ENCODE measurements around the gene HIF3A.

The HIF3A gene

DNA sequence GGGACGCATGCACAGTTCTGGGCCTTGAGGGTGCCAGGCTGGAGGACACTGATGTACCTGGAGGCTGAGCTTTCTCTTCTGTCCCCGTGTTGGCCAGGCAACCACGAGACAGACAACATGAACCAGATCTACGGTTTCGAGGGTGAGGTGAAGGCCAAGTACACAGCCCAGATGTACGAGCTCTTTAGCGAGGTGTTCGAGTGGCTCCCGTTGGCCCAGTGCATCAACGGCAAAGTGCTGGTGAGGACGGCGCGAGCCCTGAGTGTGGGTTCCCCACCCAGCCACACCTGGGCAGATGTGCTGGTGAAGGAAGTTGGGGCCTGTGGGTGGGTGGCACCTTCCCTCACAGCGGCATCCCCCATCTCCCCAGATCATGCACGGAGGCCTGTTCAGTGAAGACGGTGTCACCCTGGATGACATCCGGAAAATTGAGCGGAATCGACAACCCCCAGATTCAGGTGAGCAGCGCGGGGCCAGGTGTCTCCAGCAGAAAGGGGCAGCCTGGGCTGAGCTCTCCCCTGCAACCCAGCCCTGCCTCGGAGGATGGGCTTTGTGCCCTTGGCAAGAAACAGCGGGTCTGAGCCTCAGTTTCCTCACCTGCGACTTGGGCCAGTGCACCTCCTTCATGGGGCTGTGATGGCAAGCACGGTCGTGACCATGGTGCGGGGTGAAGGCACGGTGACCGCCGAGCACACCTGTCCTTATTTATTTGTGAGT, 90.3 kb downstream of the HIF3A start:
- no peak for DNase-seq

- no peak for DNase-seq
Observed at GRCh38 chr19:46387713-46388130, 90.9 kb downstream of the HIF3A start.

DNA sequence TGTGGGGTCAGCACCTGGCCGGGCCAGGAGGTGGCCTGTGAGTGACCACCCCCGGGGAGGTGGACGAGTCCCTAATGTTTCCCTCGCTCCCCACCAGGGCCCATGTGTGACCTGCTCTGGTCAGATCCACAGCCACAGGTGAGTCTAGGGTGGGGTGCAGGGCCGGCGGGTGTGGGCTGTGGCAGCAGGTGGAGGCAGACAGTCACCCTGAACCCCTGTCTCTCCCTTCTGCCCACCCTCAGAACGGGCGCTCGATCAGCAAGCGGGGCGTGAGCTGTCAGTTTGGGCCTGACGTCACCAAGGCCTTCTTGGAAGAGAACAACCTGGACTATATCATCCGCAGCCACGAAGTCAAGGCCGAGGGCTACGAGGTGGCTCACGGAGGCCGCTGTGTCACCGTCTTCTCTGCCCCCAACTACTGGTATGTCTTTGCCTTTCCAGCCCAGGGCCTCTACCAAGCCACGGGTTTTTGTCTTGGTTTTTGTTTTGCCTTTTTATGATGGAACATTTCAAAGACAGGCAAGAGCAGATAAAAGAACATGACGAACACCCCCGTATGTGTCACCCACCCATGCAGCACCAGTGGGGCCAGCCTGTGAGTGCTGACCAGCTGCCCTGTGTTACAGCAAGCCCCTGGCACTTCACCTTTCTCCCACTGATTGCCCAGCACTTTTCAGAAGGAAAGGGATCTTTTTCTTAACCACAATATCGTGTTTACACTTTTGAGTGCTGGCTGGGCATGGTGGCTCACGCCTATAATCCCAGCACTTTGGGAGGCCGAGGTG, 91.7 kb downstream of the HIF3A start:
- DNase-seq, result no peak

GRCh38 chr19:46390121-46390858, 93.4 kb downstream of the HIF3A start:
- DNase-seq, result no peak

- no peak for DNase-seq
Observed at GRCh38 chr19:46390866-46391265, 94.0 kb downstream of the HIF3A start.

GRCh38 chr19:46391296-46392251, 94.7 kb downstream of the HIF3A start:
- no peak for DNase-seq

DNA sequence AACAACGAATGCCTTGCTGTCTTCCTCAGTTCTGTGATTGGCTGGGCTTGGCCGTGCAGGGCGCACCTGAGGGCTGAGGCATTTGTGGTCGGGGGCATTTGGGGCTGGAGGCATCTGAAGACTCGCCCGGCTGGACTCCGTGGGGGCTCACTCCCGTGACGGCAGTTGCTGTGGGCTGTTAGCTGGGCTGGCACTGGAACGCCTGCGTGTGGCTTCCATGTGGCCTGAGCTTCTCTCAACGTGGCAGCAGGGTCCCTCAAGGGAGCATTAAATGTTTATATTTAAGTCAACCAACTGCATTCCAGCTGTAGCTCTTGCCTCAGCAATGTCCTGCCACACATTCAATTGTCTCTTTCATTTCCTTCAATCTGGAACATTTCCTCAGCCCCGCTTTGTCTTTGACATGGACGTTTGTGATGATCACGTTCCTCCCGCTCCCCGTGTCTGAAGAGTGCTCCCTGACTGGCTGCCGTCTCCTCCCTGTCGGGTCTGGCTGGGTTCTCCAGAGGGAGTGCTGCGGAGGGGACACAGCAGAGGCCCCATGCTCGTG, 95.5 kb downstream of the HIF3A start:
- DNase-seq, result peak; percentile 62

- no peak for DNase-seq
Observed at GRCh38 chr19:46392837-46393236, 96.0 kb downstream of the HIF3A start.

All from eye (tissue), 1 donor.